Effector memory CD8-positive, alpha-beta T cell (primary cell): ENCODE data around the gene POU4F2.

Experiments
- ATAC-seq: fragments of 150-1000 bp; cut with Tn5 transposase; replicated peaks from 2 replicates; pipeline ENCODE4 v1.10.0; 2021; ENCODE audit warnings: mild to moderate bottlenecking, moderate library complexity
- DNase-seq, 3 experiments: peaks; one replicate each; pipeline ENCODE4 v3.0.0; 2021
- H3K27ac Mint-ChIP-seq, 2 donors: one replicate each; pipeline ENCODE4 v1.8.0; 2022; ENCODE audit warnings: mild to moderate bottlenecking in 2 of 2, mixed read lengths in 2 of 2, moderate library complexity in 2 of 2
- H3K27me3 Mint-ChIP-seq, 2 donors: one replicate each; pipeline ENCODE4 v1.8.0; 2022; ENCODE audit warnings: mixed read lengths in 2 of 2
- H3K36me3 Mint-ChIP-seq: one replicate; pipeline ENCODE4 v1.8.0; 2022; ENCODE audit warnings: mild to moderate bottlenecking, moderate library complexity, mixed read lengths; ENCODE audit not compliant: insufficient read depth
- H3K4me1 Mint-ChIP-seq, 2 donors: one replicate each; pipeline ENCODE4 v1.8.0; 2022; ENCODE audit warnings: low read depth in 2 of 2, mixed read lengths in 2 of 2
- H3K4me3 Mint-ChIP-seq, 2 donors: one replicate each; pipeline ENCODE4 v1.8.0; 2022; ENCODE audit warnings: mild to moderate bottlenecking in 2 of 2, mixed read lengths in 2 of 2, moderate library complexity in 2 of 2
- H3K9me3 Mint-ChIP-seq, 2 donors: one replicate each; pipeline ENCODE4 v1.8.0; 2022; ENCODE audit warnings: mixed read lengths in 2 of 2
- total RNA-seq, 9 experiments: gene quantifications; one replicate each; lab custom pipeline; 2026; lab: John Stamatoyannopoulos, UW

Gene POU4F2
- 0 reads per million in 9 experiments for total RNA-seq

DNA sequence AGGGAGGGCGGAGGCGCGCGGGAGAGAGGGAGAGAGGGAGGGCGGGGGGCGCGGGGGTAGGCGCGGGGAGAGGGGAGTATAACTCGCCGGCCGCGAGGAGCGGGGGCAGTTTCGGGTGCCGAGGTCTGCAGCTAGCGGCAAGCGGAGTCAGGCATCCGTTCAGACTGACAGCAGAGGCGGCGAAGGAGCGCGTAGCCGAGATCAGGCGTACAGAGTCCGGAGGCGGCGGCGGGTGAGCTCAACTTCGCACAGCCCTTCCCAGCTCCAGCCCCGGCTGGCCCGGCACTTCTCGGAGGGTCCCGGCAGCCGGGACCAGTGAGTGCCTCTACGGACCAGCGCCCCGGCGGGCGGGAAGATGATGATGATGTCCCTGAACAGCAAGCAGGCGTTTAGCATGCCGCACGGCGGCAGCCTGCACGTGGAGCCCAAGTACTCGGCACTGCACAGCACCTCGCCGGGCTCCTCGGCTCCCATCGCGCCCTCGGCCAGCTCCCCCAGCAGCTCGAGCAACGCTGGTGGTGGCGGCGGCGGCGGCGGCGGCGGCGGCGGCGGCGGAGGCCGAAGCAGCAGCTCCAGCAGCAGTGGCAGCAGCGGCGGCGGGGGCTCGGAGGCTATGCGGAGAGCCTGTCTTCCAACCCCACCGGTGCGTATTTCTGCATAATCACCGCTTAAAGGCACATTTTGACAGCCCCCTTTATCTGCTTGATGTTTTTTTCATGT lies at the start of gene POU4F2:
TSS of gene POU4F2 (plus strand) at position 108 of the 720 bp plus-strand sequence. CDS start at position 356, 248 bp downstream.
- no peak for ATAC-seq
- no peak for DNase-seq
- peaks cover 3% of the 10 kb centered on the region for H3K36me3 Mint-ChIP-seq
- H3K4me3 Mint-ChIP-seq = peak within 1 kb of the TSS; percentile 72 to 79
- H3K9me3 Mint-ChIP-seq = peaks cover 5 to 7% of the 10 kb centered on the region in 2 donors
- H3K27ac Mint-ChIP-seq = no peak within 1 kb of the TSS
- peaks cover 16 to 17% of the 10 kb centered on the region in 2 donors for H3K4me1 Mint-ChIP-seq
- peaks cover 81 to 98% of the 10 kb centered on the region in 2 donors for H3K27me3 Mint-ChIP-seq

DNA sequence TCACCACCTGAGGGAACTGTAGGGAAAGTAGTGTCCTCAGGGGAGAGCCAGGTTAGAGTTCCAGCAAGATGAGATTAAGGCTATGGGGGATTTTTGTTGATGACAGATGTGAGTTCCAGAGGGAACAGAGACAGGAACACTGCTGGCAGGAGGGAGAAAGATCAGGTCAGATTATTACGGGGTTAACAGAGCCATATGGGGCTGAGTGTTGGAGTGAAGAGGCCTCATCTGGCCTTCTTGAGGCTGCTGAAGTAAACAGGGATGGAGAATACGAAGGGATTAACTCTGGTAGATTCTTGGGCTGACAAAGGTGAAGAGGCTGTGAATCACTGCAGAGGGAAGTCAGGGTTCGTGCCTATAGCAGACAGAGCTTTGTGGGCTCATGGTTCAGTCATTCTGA lies 47.9 kb upstream of the POU4F2 start:
- no peak for ATAC-seq
- no peak for DNase-seq
- Mint-ChIP-seq H3K36me3 (no peaks in the 10 kb centered on the region), H3K27ac (no peak overlapping the region), H3K4me3 (no peak overlapping the region), H3K4me1 (no peaks in the 10 kb centered on the region), H3K27me3 (no peaks in the 10 kb centered on the region), H3K9me3 (peaks cover 2 to 7% of the 10 kb centered on the region in 2 donors)

DNA sequence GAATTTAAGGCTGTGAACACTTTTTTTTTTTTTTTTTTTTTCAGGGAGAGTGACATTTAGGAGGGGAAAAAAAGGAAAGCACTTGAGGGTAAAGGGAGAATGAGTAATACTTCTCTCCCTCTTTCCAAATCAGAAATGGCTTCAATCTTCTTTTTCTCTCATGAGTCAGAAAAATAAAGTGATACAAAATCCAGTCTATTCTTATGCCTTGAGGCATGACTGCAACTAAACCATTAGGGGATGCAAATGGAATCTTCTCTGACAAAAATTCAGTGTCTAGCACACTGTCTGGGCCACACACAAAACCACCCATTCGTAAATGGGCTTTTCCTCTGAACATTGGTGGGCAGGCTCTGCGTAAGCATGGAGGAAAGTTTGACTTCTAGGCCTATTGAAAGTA lies 46.7 kb upstream of the POU4F2 start:
- no peak overlapping the region for H3K4me3 Mint-ChIP-seq
- no peaks in the 10 kb centered on the region for H3K4me1 Mint-ChIP-seq
- no peaks in the 10 kb centered on the region for H3K27me3 Mint-ChIP-seq
- no peak overlapping the region for H3K27ac Mint-ChIP-seq
- no peaks in the 10 kb centered on the region for H3K36me3 Mint-ChIP-seq
- no peak for DNase-seq
- peaks cover 2 to 7% of the 10 kb centered on the region in 2 donors for H3K9me3 Mint-ChIP-seq
- ATAC-seq = no peak

- H3K36me3 Mint-ChIP-seq = no peaks in the 10 kb centered on the region
- no peak for ATAC-seq
- H3K27ac Mint-ChIP-seq = no peak overlapping the region
- H3K4me1 Mint-ChIP-seq = peaks cover 5 to 8% of the 10 kb centered on the region in 2 donors
- H3K27me3 Mint-ChIP-seq = peaks cover 74 to 76% of the 10 kb centered on the region in 2 donors
- peaks cover 5 to 7% of the 10 kb centered on the region in 2 donors for H3K9me3 Mint-ChIP-seq
- no peak for DNase-seq
- no peak overlapping the region for H3K4me3 Mint-ChIP-seq
Observed at GRCh38 chr4:146632770-146633470, 5.8 kb upstream of the POU4F2 start.

DNA sequence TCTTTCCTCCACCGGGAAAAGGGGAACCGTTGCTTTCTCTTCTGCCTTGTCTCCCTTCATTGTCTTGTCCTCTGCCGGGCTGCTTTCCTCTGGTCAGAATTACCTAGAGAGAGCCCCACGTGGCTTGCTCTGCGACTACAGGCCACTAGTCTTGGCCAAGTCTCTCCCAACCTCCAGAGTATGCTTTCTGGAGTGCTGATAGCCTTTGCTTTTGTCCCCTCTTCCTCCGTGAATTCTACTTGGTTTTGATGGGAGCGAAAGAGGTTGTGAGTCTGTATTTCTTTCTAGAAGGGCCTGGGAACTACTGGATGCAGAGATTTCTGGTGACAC lies 5.3 kb upstream of the POU4F2 start:
- Mint-ChIP-seq H3K4me1 (peaks cover 6 to 12% of the 10 kb centered on the region in 2 donors), H3K27ac (no peak overlapping the region), H3K9me3 (peaks cover 5 to 7% of the 10 kb centered on the region in 2 donors), H3K36me3 (no peaks in the 10 kb centered on the region), H3K27me3 (peaks cover 76 to 79% of the 10 kb centered on the region in 2 donors), H3K4me3 (no peak overlapping the region)
- ATAC-seq = no peak
- DNase-seq = no peak

DNA sequence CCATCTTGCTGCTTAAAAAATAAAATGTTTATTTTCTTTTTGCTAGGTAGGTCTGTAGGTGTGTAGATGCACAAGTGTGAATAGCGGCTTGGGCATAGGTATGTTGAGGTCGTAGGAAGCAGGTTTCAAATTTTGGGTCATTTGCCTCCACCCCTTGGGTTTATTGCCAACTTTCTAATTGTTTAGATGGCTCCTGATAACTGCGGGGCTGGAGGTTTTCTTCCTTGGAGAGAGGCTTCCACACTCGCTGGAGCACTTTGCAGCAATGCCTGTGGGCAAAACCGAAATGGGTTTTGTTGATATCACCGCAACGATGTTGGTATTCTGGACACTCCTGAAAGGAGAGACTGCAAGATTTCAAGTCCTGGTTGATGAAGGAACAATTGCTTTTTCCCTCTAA lies 3.9 kb upstream of the POU4F2 start:
- Mint-ChIP-seq H3K27ac (no peak overlapping the region), H3K36me3 (no peaks in the 10 kb centered on the region), H3K4me1 (peaks cover 12 to 19% of the 10 kb centered on the region in 2 donors), H3K9me3 (peaks cover 5 to 7% of the 10 kb centered on the region in 2 donors), H3K27me3 (peaks cover 70 to 86% of the 10 kb centered on the region in 2 donors), H3K4me3 (no peak overlapping the region)
- no peak for DNase-seq
- ATAC-seq = no peak

DNA sequence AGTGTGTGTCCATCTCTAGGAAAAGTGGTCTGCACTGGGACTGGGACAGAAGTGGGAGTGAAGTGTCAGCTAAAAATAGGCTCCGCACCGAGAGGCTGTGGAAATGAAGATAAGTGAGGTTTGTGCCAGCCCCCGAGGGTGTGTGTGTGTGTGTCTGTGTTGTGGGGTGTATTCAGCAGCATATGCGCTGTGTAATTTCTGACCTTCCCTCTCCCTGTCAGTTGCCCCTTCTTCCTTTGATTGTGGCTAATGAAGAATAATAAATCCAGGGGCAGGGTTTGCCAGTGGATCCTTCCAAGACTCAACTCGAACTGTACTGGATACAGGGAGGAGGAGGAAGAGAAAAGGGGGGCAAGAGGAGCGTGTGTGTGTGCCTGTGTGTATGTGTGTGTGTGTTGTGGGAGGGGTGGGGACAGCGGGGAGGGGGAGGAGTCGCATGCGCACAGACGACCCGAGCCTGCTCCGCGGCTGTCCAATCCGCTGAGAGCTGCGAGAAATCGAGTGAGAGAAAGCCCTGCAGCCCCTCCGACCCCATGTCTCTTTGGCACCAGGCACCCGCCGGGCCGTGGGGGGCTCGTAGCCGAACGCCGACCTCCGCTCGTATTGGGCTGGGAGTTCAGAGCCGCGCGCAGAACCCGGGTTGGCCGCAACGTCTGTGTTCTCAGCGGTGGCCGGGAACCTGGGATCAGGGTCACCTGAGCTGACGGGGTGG lies 916 bp upstream of the POU4F2 start:
- Mint-ChIP-seq H3K4me1 (peaks cover 17 to 19% of the 10 kb centered on the region in 2 donors), H3K27ac (no peak overlapping the region), H3K4me3 (peak overlapping the region; percentile 72 to 79), H3K9me3 (peaks cover 5 to 7% of the 10 kb centered on the region in 2 donors), H3K36me3 (peaks cover 3% of the 10 kb centered on the region), H3K27me3 (peaks cover 81 to 98% of the 10 kb centered on the region in 2 donors)
- no peak for ATAC-seq
- DNase-seq = no peak

DNA sequence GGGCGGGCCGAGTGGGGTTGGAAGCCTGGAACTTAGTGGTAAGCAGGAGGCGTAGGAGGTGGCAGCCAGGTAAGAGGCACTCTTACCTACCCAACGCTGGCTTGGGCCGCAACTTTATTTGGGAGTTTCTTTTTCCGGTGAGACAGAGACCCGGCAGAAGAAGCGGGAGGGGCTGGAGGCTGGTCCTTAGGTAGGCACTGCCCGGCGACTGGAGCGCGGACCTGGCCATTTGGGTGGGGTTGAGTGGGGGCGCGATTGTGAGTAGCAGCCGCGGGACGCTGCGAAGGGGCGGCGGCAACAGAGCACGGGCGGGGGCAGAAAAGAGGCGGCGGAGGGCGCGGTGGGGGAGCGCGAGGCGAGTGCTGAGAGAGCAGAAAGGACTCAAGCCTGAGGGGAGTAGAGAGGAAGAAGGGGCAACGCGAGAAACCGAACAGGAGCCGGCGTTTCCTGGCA lies 334 bp upstream of the POU4F2 start:
- Mint-ChIP-seq H3K4me1 (peaks cover 17 to 18% of the 10 kb centered on the region in 2 donors), H3K9me3 (peaks cover 5 to 7% of the 10 kb centered on the region in 2 donors), H3K27ac (no peak overlapping the region), H3K36me3 (peaks cover 3% of the 10 kb centered on the region), H3K4me3 (peak overlapping the region; percentile 72 to 79), H3K27me3 (peaks cover 81 to 98% of the 10 kb centered on the region in 2 donors)
- ATAC-seq (no peak), DNase-seq (no peak)

GRCh38 chr4:146639506-146639932 lies 826 bp downstream of the POU4F2 start:
- Mint-ChIP-seq H3K4me3 (peak overlapping the region; percentile 40 to 63), H3K4me1 (peaks cover 16 to 17% of the 10 kb centered on the region in 2 donors), H3K36me3 (peaks cover 3% of the 10 kb centered on the region), H3K27me3 (peaks cover 84 to 98% of the 10 kb centered on the region in 2 donors), H3K9me3 (peaks cover 5 to 7% of the 10 kb centered on the region in 2 donors), H3K27ac (no peak overlapping the region)
- DNase-seq (no peak), ATAC-seq (no peak)

GRCh38 chr4:146640021-146640464 lies 1.4 kb downstream of the POU4F2 start:
- peaks cover 89 to 100% of the 10 kb centered on the region in 2 donors for H3K27me3 Mint-ChIP-seq
- peak overlapping the region in 1 of 2 donors; percentile 63 for H3K4me3 Mint-ChIP-seq
- no peak overlapping the region for H3K27ac Mint-ChIP-seq
- ATAC-seq = no peak
- H3K4me1 Mint-ChIP-seq = peaks cover 16 to 17% of the 10 kb centered on the region in 2 donors
- H3K9me3 Mint-ChIP-seq = peaks cover 5 to 7% of the 10 kb centered on the region in 2 donors
- DNase-seq = no peak
- peaks cover 3% of the 10 kb centered on the region for H3K36me3 Mint-ChIP-seq

DNA sequence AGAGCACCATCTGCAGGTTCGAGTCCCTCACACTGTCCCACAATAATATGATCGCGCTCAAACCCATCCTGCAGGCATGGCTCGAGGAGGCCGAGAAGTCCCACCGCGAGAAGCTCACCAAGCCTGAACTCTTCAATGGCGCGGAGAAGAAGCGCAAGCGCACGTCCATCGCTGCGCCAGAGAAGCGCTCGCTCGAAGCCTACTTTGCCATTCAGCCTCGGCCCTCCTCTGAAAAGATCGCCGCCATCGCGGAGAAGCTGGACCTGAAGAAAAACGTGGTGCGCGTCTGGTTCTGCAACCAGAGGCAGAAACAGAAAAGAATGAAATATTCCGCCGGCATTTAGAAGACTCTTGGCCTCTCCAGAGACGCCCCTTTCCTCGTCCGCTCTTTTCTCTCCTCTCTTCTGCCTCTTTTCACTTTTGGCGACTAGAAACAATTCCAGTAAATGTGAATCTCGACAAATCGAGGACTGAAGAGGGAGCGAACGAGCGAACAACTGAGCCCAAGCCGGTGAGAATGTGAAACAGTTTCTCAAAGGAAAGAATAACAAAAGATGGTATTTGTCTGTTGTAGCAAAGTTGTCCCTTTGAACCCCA lies 1.9 kb downstream of the POU4F2 start:
- ATAC-seq (no peak), DNase-seq (no peak)
- H3K9me3 Mint-ChIP-seq = peaks cover 5 to 7% of the 10 kb centered on the region in 2 donors
- H3K36me3 Mint-ChIP-seq = peaks cover 3% of the 10 kb centered on the region
- H3K27me3 Mint-ChIP-seq = peaks cover 88 to 100% of the 10 kb centered on the region in 2 donors
- H3K27ac Mint-ChIP-seq = no peak overlapping the region
- peaks cover 16 to 17% of the 10 kb centered on the region in 2 donors for H3K4me1 Mint-ChIP-seq
- peak overlapping the region; percentile 20 to 43 for H3K4me3 Mint-ChIP-seq

DNA sequence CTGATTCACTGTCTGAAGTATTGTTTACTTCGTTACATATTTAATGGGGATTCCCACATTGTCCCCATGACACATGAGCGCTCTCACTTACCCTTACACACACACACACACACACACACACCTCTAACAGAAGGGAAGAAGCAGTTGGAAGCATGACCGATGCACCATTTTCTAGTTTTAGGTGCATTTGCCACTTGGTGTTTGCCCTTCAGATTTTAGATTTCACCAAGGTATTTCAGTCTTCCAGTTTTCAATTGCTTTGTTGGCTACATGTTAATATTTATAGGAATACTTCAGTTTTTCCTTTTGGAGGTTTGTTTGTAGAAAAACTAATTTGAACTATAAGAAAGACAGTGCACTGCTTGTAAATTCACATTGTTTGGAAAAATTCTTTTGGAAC lies 3.1 kb downstream of the POU4F2 start:
- Mint-ChIP-seq H3K27ac (no peak overlapping the region), H3K9me3 (peaks cover 5 to 7% of the 10 kb centered on the region in 2 donors), H3K36me3 (peaks cover 3% of the 10 kb centered on the region), H3K4me3 (no peak overlapping the region), H3K4me1 (peaks cover 16 to 17% of the 10 kb centered on the region in 2 donors), H3K27me3 (peaks cover 85 to 100% of the 10 kb centered on the region in 2 donors)
- DNase-seq = no peak
- ATAC-seq = no peak
